Right renal pelvis (tissue), 4 donors: ENCODE data around the gene TRH. TPM values are rescaled to one million over a fixed set of nuclear protein-coding genes. Genes with fewer than 3 reads are reported as not detected.
"Not testable (repeated sequence)": the region's sequence is repeated elsewhere in the genome, so short reads cannot be mapped to it uniquely, and the experiment has no call there.

ENCODE experiments used
- DNase-seq, 4 donors: peaks; one replicate each; pipeline ENCODE4 v3.0.0-alpha.2; 2013; ENCODE audit warnings: low read depth in 4 of 4, low spot score in 3 of 4, missing footprints in 1 of 4
- polyA plus RNA-seq, 4 donors: library from polyadenylated mRNA; unstranded; fragments of 120-200 nt; gene quantifications; one replicate each; pipeline ENCODE4 v1.2.1, GENCODE V29; 2013; ENCODE audit not compliant: insufficient read length in 4 of 4

Gene TRH
- polyA plus RNA-seq, 4 donors = 0.28 to 0.99 (median 0.41) TPM

- DNase-seq = no peak
Observed at GRCh38 chr3:129962600-129962999, 11.9 kb upstream of the TRH start.

GRCh38 chr3:129965937-129966336 lies 8.6 kb upstream of the TRH start:
- no peak for DNase-seq

- no peak for DNase-seq
Observed at GRCh38 chr3:129966876-129967275, 7.6 kb upstream of the TRH start.

- DNase-seq = no peak
Observed at GRCh38 chr3:129967761-129968160, 6.8 kb upstream of the TRH start.

- no peak for DNase-seq
Observed at GRCh38 chr3:129971351-129972052, 3.0 kb upstream of the TRH start.

- DNase-seq = no peak
Observed at GRCh38 chr3:129972301-129972700, 2.2 kb upstream of the TRH start.

GRCh38 chr3:129973853-129974563 lies 512 bp upstream of the TRH start:
- no peak for DNase-seq

GRCh38 chr3:129974833-129975704 lies 549 bp downstream of the TRH start:
- DNase-seq = no peak

GRCh38 chr3:129975705-129976048 lies 1.2 kb downstream of the TRH start:
- DNase-seq = no peak

GRCh38 chr3:129976286-129976685 lies 1.8 kb downstream of the TRH start:
- DNase-seq = no peak

- DNase-seq = no peak
Observed at GRCh38 chr3:129978123-129978522, 3.6 kb downstream of the TRH start.

GRCh38 chr3:129979905-129980304 lies 5.4 kb downstream of the TRH start:
- no peak for DNase-seq

GRCh38 chr3:129983561-129983960 lies 9.0 kb downstream of the TRH start:
- DNase-seq = no peak

GRCh38 chr3:129984125-129984524 lies 9.6 kb downstream of the TRH start:
- DNase-seq = no peak

GRCh38 chr3:129985113-129985512 lies 10.6 kb downstream of the TRH start:
- no peak for DNase-seq

- DNase-seq = no peak
Observed at GRCh38 chr3:129988429-129988828, 13.9 kb downstream of the TRH start.

- no peak for DNase-seq
Observed at GRCh38 chr3:129989414-129989813, 14.9 kb downstream of the TRH start.

GRCh38 chr3:129992781-129993180 lies 18.3 kb downstream of the TRH start:
- DNase-seq = no peak

- DNase-seq = no peak
Observed at GRCh38 chr3:129994883-129995559, 20.5 kb downstream of the TRH start.

- no peak for DNase-seq
Observed at GRCh38 chr3:129996073-129996472, 21.6 kb downstream of the TRH start.

- not testable (repeated sequence) for DNase-seq
Observed at GRCh38 chr3:129999176-129999575, 24.7 kb downstream of the TRH start.
